ENCODE results near the gene CDC42EP1.

DNA sequence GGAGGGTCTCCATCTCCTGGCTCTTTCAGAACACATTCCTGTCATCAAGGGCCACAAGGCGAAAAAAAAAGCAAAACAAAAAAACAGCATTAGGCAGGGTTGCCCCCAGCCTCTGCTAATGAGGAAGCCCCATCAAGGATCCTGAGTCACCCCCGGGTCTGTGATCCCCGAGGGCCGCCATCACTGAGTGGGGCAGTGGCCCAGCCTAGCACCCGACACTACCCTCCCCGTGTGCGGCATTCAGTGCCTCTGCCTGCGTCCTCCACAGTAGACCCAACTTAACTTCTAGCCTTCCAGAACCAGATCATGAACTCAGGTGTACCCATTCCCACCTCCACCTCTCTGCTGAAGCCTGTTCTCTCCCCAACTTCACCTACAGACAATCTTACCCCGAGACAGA is 6.6 kb upstream of the CDC42EP1 start:
- TF ChIP-seq, protein P1, sequence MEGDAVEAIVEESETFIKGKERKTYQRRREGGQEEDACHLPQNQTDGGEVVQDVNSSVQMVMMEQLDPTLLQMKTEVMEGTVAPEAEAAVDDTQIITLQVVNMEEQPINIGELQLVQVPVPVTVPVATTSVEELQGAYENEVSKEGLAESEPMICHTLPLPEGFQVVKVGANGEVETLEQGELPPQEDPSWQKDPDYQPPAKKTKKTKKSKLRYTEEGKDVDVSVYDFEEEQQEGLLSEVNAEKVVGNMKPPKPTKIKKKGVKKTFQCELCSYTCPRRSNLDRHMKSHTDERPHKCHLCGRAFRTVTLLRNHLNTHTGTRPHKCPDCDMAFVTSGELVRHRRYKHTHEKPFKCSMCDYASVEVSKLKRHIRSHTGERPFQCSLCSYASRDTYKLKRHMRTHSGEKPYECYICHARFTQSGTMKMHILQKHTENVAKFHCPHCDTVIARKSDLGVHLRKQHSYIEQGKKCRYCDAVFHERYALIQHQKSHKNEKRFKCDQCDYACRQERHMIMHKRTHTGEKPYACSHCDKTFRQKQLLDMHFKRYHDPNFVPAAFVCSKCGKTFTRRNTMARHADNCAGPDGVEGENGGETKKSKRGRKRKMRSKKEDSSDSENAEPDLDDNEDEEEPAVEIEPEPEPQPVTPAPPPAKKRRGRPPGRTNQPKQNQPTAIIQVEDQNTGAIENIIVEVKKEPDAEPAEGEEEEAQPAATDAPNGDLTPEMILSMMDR (IDR thresholded peaks at IDR 0.05), result no peak
- no peak for TF ChIP-seq EP300 (IDR thresholded peaks at IDR 0.05)
- no peak for TF ChIP-seq POLR2A (IDR thresholded peaks at IDR 0.05)
